GM19452 (cell line): ENCODE results near the gene C3orf20.

ENCODE experiments used
- ATAC-seq: cut with Tn5 transposase; IDR thresholded peaks from one replicate; pipeline ENCODE4 v1.9.1; 2021; ENCODE audit not compliant: unreplicated experiment

Gene C3orf20

DNA sequence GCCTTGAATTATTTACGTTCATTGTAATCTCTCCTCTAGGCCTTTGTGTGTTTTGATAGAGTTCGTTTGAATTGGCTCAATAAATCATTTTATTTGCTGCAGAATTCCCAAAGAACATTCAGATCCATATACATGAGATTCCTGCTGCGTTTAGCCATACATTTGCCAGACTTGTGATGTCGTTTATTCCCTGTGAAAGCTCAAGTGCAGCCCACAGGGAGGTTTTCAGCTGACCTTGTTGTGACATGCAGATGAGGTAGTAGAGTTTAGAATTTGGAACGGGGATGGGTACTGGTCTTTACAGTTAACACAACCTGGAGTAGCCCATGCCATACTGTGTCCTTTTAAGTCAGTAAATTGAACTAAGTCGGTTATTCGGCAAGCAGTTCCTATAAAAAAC lies at the start of gene C3orf20:
Gene C3orf20 (plus strand): TSS at position 301 of the 400 bp plus-strand sequence. CDS start 7,573 bp downstream, outside the sequence.
- no peak for ATAC-seq

- ATAC-seq, result no peak
Measured at GRCh38 chr3:14625443-14625842, 49.5 kb upstream of the C3orf20 start.

DNA sequence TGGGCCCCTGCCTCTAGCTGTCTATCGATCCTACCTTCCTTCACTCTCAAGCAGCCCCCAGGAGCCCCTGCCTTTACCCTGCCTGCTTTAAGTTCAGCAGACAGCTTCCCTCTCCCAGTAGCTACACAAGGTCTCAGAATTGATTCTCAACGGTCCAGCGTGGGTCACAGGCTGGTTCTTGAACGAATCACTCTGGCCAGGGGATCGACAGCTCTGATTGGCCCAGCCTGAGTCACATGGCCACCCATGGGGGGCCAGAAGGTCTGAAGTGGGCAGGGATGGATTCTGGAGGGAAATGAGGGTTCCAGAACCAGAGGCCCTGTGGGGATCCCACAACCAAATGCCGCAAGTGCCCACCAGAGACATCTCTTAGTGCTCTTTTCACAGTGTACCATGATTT lies 47.1 kb upstream of the C3orf20 start:
- no peak for ATAC-seq

GRCh38 chr3:14628406-14628805 lies 46.5 kb upstream of the C3orf20 start:
- no peak for ATAC-seq

DNA sequence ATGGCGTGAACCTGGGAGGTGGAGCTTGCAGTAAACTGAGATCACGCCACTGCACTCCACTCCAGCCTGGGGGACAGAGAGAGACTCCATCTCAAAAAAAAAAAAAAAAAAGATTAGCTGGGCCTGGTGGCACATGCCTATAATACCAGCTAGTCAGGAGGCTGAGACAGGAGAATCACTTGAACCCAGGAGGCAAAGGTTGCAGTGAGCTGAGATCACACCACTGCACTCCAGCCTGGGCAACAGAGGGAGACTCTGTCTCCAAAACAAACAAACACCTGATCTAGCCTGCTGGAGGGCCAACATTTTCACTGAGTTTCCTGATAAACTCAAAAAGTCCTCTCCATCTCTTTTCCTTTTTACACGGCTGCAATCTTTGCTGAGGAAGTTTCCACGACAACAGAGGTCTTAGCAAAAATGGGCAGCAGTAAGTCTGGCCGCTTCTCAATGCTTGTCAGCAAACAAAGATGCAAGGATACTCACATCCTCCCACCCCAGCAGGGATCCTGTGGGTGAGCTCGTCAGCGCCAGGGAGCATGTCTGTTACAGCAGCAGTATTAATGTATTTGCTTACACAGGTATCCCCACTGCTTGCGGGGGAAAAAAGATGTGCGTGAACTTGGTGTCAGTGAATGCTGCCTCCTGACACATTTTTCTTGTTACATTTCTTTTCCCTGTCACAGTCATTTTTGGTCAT lies 44.4 kb upstream of the C3orf20 start:
- ATAC-seq, result no peak

GRCh38 chr3:14631101-14631497 lies 43.8 kb upstream of the C3orf20 start:
- ATAC-seq, result no peak

DNA sequence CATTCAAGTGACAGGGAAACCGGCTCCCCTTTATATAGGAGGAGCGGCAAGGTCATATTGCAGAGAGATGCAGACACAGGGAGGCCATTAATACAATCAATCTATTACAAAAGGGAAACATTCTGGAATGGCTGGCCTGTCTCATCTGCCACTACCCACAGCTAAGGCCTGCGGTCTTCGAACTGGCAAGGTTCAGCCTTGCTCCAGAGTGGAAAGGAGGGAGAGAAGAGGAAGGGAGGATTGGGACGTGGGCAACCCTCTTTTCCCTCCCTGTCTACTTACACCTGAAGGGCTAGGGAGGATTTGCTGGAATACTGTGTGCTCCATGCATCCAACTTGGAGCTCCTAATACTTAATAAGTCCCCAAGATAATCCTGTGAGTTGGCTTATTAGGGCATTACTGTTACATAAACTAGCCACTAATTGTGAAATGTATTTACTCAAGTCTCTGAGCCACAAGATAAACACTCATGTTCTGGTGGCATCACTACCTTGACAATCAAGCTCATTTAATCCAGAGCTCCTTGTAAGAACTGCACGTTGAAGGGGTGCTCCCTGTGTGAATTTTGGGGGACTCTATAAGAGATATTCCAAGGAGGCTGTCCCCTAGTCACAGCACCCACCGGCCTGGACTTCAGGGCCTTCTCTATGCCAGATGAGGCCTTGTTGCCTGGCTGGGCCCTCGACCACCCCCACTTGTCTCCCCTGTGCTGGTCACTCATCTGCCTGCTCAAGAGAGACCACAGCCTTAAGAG lies 43.1 kb upstream of the C3orf20 start:
- no peak for ATAC-seq

DNA sequence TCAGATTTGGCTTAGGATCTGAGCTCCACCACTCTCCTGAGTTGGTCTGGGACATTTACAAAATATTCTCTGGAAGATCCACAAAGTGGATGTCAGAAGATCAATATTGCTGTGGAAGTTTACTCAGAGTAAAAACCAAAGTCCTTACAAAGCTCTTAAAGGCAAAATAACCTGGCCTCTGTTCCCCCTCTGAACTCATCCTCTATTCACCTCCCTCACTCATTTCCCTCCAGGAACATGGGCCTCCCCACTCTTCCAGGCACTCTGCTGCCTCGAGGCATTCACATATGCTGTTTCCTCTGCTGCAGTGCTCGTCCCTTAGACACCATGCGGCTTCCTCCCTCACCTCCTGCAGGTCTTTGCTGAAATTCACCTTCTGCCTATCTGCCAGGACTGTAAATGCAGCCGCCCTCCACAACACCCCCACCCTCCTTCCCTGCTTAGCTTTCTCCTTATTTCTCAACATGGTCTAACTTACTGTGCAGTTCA lies 42.5 kb upstream of the C3orf20 start:
- no peak for ATAC-seq

DNA sequence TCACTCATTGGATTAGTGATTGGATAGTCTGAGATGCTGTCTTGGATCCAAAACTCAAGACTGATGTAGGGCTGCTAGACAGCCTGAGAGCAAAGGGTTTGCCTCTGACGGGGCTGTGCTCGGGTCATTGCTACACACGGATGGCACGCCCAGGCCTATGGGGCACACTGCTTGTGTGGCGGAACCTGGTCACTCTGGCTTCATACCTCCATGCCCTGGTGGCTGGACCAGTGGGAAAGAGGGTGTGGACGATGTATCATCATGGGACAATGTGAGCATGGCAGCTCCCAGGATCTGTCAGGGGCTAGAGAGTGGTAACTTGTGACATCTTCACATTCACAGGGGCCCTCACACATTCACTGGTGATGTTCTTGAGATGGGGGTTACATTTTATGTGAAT lies 41.5 kb upstream of the C3orf20 start:
- ATAC-seq, result no peak

DNA sequence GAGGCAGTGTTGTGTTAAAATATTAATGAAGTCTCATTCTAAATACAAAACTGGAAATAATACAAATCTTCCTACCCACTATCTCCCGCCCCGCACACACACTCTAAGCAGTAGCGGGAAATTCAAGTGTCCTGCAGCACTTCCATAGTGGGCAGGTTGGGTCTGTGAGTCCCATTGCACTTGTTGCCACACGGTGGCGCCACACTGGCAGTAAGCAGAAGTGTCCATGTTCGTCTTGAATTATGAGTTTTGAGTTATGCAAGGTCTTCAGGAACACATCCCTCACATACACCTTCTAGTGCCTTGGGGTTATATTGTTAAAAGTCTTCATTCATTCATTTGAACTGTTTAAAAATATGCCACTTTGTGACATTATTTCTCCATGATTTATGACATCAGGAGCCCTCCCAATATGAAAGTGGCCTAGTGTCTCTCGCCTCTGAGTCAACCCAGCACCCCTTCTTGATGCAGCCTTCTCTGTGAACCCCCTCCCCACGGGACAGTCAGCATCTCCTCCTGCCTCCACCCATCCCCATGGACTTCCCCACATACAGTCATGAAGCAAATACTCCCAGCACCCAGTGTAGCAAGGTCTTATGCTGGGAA lies 41.0 kb upstream of the C3orf20 start:
- ATAC-seq, result no peak

DNA sequence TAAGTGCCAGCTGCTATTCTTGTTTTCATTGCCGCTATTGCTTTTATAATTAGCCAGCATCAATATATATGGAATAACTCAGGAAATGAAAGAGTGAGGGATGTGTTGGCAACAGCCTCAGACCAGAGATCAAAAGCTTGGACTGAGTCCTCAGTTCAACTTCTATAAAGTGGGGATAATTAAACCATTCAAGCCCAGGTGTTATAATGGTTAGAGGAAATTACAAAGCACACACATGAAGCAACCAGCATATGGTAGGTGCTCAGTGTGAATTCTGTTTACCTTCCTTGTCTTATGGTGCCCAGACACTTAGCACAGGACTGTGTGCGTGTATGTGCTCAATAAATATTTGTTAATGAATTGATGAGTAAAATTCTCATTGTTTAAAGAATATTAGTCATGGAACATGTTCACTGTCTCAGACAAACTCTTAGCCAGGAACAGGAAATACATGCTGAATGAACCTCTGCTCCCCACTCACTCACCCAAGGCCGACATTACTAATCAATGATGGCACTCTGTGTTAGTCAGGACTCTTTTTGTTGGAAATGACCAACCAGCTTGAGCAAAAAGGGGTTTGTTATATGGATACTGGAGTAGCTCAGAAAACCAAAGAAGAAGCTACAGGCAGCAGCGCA lies 40.1 kb upstream of the C3orf20 start:
- ATAC-seq, result no peak

GRCh38 chr3:14636496-14637087 lies 38.3 kb upstream of the C3orf20 start:
- no peak for ATAC-seq

- no peak for ATAC-seq
Measured at GRCh38 chr3:14640157-14640562, 34.8 kb upstream of the C3orf20 start.

- no peak for ATAC-seq
Measured at GRCh38 chr3:14640734-14641133, 34.2 kb upstream of the C3orf20 start.

- ATAC-seq, result no peak
Measured at GRCh38 chr3:14641346-14641745, 33.6 kb upstream of the C3orf20 start.

- ATAC-seq, result no peak
Measured at GRCh38 chr3:14645453-14645852, 29.5 kb upstream of the C3orf20 start.

DNA sequence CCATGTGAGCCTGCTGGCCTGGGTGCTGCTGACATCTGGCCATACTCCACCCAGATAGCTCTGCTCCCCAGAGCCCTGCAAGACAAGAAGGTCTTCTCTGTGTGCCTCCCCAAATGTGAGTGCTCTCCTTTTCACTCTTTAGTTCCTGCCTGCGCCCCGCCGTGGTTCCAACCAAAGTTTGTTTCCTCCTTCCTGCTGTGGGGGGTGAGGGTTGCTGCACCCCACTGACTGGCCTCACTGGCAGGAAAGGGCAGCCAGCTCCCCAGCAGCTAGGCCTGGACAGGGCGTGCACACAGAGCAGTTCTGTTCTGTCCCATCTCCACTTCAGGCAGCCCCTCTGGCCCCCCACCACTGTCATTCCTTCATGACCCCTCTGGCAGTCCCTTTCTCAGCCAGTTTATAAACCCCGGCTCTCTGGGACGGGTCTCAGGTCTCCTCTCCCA lies 28.8 kb upstream of the C3orf20 start:
- ATAC-seq, result no peak

- ATAC-seq, result no peak
Measured at GRCh38 chr3:14646589-14647413, 28.1 kb upstream of the C3orf20 start.

DNA sequence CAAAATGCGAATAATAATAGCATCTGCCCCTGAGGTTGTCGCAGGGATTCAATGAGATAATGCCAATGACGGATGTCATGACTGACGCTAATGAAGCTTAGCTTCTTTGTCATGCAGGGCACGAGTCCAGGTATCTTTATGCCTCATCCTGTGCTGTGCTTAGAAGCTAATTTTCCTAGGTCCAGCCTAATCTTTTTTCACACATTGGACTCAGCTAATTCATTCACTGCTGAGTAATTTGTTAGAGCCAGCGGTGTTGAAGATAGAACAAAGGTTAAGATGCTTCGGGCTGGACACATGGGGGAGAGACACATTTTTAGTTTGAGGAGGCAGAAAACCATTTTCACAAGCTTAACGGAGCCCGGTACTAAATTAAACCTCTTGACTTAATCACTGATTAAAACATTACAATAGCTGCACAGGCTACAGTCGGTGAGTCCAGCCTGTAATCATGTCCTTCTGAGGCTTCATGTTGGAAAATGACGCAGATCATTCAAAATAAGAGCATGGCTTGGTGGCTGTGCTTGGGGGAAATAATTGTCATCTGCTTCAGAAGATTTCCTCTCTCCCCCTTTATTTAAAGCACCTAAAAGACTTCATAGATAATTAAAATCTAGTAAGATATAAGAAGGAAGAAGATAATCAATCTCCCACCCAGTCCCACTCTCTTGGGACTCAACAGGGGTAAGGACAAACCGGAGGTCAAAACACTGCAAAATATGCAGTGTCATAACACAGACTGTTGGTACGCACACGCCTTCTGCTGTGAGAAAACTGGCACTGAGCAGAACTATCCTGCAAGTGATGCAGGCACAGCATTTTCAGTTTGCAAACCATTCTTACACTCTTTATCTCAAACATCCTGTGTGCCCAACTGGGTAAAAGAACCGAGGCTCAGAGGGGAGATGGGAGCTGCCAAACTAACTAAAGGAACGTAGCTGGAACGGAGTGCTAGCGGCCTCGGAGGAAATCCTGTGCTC lies 26.7 kb upstream of the C3orf20 start:
- ATAC-seq, result no peak
